ENCODE measurements around the gene ADIPOR2.

ADIPOR2 gene

GRCh38 chr12:1800401-1801302 lies 109.8 kb downstream of the ADIPOR2 start:
- peak; percentile 27 for DNase-seq

GRCh38 chr12:1801303-1801975 lies 110.6 kb downstream of the ADIPOR2 start:
- DNase-seq, result no peak

- DNase-seq, result no peak
Measured at GRCh38 chr12:1803736-1804135, 112.9 kb downstream of the ADIPOR2 start.

- DNase-seq, result peak; percentile 95
Measured at GRCh38 chr12:1804545-1805332, 113.9 kb downstream of the ADIPOR2 start.

GRCh38 chr12:1805441-1806081 lies 114.7 kb downstream of the ADIPOR2 start:
- no peak for DNase-seq

- DNase-seq, result peak; percentile 92
Measured at GRCh38 chr12:1806301-1807086, 115.6 kb downstream of the ADIPOR2 start.

- DNase-seq, result no peak
Measured at GRCh38 chr12:1807087-1807860, 116.4 kb downstream of the ADIPOR2 start.

- DNase-seq, result no peak
Measured at GRCh38 chr12:1808036-1808797, 117.3 kb downstream of the ADIPOR2 start.

GRCh38 chr12:1808798-1809480 lies 118.1 kb downstream of the ADIPOR2 start:
- no peak for DNase-seq

GRCh38 chr12:1809591-1810190 lies 118.8 kb downstream of the ADIPOR2 start:
- DNase-seq, result peak; percentile 33

GRCh38 chr12:1810201-1810930 lies 119.5 kb downstream of the ADIPOR2 start:
- DNase-seq, result no peak

- no peak for DNase-seq
Measured at GRCh38 chr12:1810931-1811280, 120.0 kb downstream of the ADIPOR2 start.

GRCh38 chr12:1811281-1811947 lies 120.5 kb downstream of the ADIPOR2 start:
- DNase-seq, result no peak

- no peak for DNase-seq
Measured at GRCh38 chr12:1811948-1812291, 121.0 kb downstream of the ADIPOR2 start.

GRCh38 chr12:1812650-1813302 lies 121.9 kb downstream of the ADIPOR2 start:
- DNase-seq, result peak; percentile 44

GRCh38 chr12:1814266-1814665 lies 123.4 kb downstream of the ADIPOR2 start:
- no peak for DNase-seq

- DNase-seq, result no peak
Measured at GRCh38 chr12:1815108-1815507, 124.2 kb downstream of the ADIPOR2 start.
